Smooth muscle cell (in vitro differentiated cells): ENCODE results near the gene TIPARP. TPM values are rescaled to one million over a fixed set of nuclear protein-coding genes. Genes with fewer than 3 reads are reported as not detected.
A peak's percentile ranks its signal among the peaks of the same experiment; 100 is the strongest.

Experiments used
- DNase-seq: peaks from one replicate; lab custom pipeline; 2025; ENCODE audit not compliant: unreplicated experiment; lab: John Stamatoyannopoulos, UW
- H2AFZ ChIP-seq: fragments of 200-600 bp; sonication (generic); 2 replicates; pipeline ENCODE4 v1.6.0; 2016; ENCODE audit warnings: antibody characterized with exemption, low read depth, mild to moderate bottlenecking
- H3F3A ChIP-seq: fragments of 200-600 bp; sonication (generic); 2 replicates; pipeline ENCODE4 v1.6.0; 2017; ENCODE audit warnings: antibody characterized with exemption, low read depth
- H3K27ac ChIP-seq: fragments of 200-600 bp; sonication (generic); 2 replicates; pipeline ENCODE4 v1.5.1; 2016; ENCODE audit warnings: low read depth, mild to moderate bottlenecking
- H3K27me3 ChIP-seq: fragments of 200-600 bp; sonication (generic); 2 replicates; pipeline ENCODE4 v1.6.1; 2016; ENCODE audit warnings: low read depth, mild to moderate bottlenecking
- H3K36me3 ChIP-seq: fragments of 200-600 bp; sonication (generic); 2 replicates; pipeline ENCODE4 v1.5.1; 2016; ENCODE audit warnings: low read depth
- H3K4me1 ChIP-seq: fragments of 200-600 bp; sonication (generic); 2 replicates; pipeline ENCODE4 v1.5.1; 2016; ENCODE audit warnings: low read depth
- H3K4me2 ChIP-seq: fragments of 200-600 bp; sonication (generic); 2 replicates; pipeline ENCODE4 v1.6.0; 2016; ENCODE audit warnings: mild to moderate bottlenecking
- H3K4me3 ChIP-seq: fragments of 200-600 bp; sonication (generic); 2 replicates; pipeline ENCODE4 v1.5.1; 2016; ENCODE audit warnings: mild to moderate bottlenecking
- H3K79me2 ChIP-seq: fragments of 200-600 bp; sonication (generic); 2 replicates; pipeline ENCODE4 v1.6.0; 2016; ENCODE audit warnings: low read depth, mild to moderate bottlenecking
- H3K9ac ChIP-seq: fragments of 200-600 bp; sonication (generic); 2 replicates; pipeline ENCODE4 v1.6.0; 2016; ENCODE audit warnings: low read depth
- H3K9me3 ChIP-seq: fragments of 200-600 bp; sonication (generic); replicated peaks from 2 replicates; pipeline ENCODE4 v1.5.1; 2016; ENCODE audit warnings: low read depth
- H4K20me1 ChIP-seq: fragments of 200-600 bp; sonication (generic); 2 replicates; pipeline ENCODE4 v1.6.0; 2016; ENCODE audit warnings: low read depth
- WGBS: methylation state at CpG from one replicate; pipeline ENCODE4 v1.1.7; 2016; ENCODE audit warnings: low lambda C conversion rate; 5-methylcytosine and 5-hydroxymethylcytosine counted together
- polyA plus RNA-seq: library from polyadenylated mRNA; unstranded; fragments of >200 nt; fragmentation: Nextera tagmentation; extraction: Ambion mirVana; gene quantifications from 2 replicates; pipeline ENCODE4 v1.2.1, GENCODE V29; 2016
- total RNA-seq: library from RNA; depleted of rRNA; stranded (reverse); fragments of >200 nt; gene quantifications from 2 replicates; pipeline ENCODE4 v1.2.3, GENCODE V29; 2014
- TF ChIP-seq, protein P1 (sequence below): fragments of 200-600 bp; sonication (generic); IDR thresholded peaks from 2 replicates; pipeline ENCODE4 v1.5.1; 2017; ENCODE audit warnings: borderline replicate concordance, mild to moderate bottlenecking, antibody characterized with exemption; ENCODE audit not compliant: insufficient read depth, poor library complexity, severe bottlenecking

The TIPARP gene
- total and polyA plus RNA-seq, 2 experiments from 2014 or later: 12.5 to 65.2 TPM

DNA sequence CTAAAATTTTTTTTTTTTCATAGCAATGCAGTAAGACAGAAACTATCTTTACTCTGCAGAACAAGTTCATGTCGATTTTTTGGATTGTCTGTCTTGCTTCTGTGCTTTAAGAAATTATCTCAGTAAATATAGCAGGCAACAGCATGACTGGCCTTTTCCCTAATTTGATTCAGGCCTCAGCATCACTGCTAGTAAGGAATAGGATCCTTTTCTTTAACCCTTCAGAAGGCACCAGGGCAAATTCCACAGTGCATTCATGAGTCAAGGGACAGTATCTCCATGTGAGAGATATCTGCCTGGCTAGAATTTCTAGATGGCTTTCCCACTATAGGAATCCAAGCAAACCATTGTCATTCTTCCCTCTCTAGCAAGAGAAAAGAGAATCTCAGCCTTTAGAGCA is 71.4 kb downstream of the TIPARP start:
- Histone ChIP-seq H3K4me2 (no peak overlapping the region), H2AFZ (no peak overlapping the region), H3K9me3 (no peaks in the 10 kb centered on the region), H3K9ac (no peak overlapping the region), H3F3A (no peaks in the 10 kb centered on the region), H3K4me3 (no peak overlapping the region), H3K79me2 (no peaks in the 10 kb centered on the region), H4K20me1 (no peaks in the 10 kb centered on the region), H3K36me3 (no peaks in the 10 kb centered on the region), H3K27me3 (no peaks in the 10 kb centered on the region), H3K27ac (no peak overlapping the region), H3K4me1 (peaks cover 14% of the 10 kb centered on the region)
- DNase-seq: no peak
- WGBS: 71% methylated on average over 1 of the region's 1 CpG
- TF ChIP-seq, protein P1, sequence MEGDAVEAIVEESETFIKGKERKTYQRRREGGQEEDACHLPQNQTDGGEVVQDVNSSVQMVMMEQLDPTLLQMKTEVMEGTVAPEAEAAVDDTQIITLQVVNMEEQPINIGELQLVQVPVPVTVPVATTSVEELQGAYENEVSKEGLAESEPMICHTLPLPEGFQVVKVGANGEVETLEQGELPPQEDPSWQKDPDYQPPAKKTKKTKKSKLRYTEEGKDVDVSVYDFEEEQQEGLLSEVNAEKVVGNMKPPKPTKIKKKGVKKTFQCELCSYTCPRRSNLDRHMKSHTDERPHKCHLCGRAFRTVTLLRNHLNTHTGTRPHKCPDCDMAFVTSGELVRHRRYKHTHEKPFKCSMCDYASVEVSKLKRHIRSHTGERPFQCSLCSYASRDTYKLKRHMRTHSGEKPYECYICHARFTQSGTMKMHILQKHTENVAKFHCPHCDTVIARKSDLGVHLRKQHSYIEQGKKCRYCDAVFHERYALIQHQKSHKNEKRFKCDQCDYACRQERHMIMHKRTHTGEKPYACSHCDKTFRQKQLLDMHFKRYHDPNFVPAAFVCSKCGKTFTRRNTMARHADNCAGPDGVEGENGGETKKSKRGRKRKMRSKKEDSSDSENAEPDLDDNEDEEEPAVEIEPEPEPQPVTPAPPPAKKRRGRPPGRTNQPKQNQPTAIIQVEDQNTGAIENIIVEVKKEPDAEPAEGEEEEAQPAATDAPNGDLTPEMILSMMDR: no peak

DNA sequence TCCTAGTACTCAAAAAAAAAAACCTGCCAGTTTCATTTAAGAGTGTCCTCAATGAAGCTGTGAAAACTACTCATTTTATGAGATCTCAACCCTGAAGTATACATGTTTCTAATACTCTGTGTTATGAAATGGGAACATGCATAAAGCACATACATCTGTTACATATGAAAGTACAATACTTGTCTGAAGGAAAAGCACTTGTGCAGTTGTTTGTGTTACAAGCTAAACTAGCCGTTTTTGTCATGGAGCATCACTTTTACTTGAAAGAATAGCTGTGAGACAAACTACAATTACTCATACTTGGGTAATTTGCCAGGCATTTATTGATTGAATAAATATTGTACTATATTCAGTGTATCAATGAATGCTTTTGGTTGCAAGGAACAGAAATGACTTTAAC is 72.7 kb downstream of the TIPARP start:
- no peak overlapping the region for H3K9ac ChIP-seq
- no peak overlapping the region for H3K27ac ChIP-seq
- DNase-seq: no peak
- no peak overlapping the region for H3K4me3 ChIP-seq
- H3K79me2 ChIP-seq: no peaks in the 10 kb centered on the region
- H3K9me3 ChIP-seq: no peaks in the 10 kb centered on the region
- TF ChIP-seq, protein P1: no peak
- H4K20me1 ChIP-seq: no peaks in the 10 kb centered on the region
- H2AFZ ChIP-seq: no peak overlapping the region
- no peaks in the 10 kb centered on the region for H3K27me3 ChIP-seq
- peaks cover 25% of the 10 kb centered on the region for H3K4me1 ChIP-seq
- H3F3A ChIP-seq: peaks cover 4% of the 10 kb centered on the region
- no peaks in the 10 kb centered on the region for H3K36me3 ChIP-seq
- no peak overlapping the region for H3K4me2 ChIP-seq
- 96% methylated on average over 1 of the region's 1 CpG for WGBS

DNA sequence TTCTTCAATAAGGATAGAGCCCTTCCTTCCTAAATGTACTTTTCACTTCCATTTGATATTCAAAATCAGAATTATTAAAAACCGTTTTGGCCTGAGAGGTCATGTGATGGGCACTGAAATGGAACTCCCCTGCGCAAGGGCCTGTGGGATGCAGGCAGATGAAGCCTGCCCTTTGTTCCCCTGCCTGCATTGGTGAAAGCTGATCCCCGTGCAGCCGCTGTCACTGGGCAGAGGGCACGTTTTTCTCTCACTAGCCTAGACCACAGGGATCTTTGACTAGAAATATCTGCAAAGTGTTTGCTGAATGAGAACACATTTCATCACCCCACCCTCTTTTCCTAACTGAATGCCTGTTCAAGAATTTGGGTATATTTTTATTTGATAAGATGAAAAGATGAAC is 74.9 kb downstream of the TIPARP start:
- WGBS: 69% methylated on average over 5 of the region's 5 CpGs
- Histone ChIP-seq H4K20me1 (no peaks in the 10 kb centered on the region), H3K9ac (no peak overlapping the region), H3K4me3 (no peak overlapping the region), H3K9me3 (no peaks in the 10 kb centered on the region), H2AFZ (no peak overlapping the region), H3K27ac (no peak overlapping the region), H3K36me3 (no peaks in the 10 kb centered on the region), H3F3A (peaks cover 6% of the 10 kb centered on the region), H3K27me3 (no peaks in the 10 kb centered on the region), H3K4me2 (no peak overlapping the region), H3K4me1 (peaks cover 26% of the 10 kb centered on the region), H3K79me2 (no peaks in the 10 kb centered on the region)
- TF ChIP-seq, protein P1: no peak
- DNase-seq: no peak

DNA sequence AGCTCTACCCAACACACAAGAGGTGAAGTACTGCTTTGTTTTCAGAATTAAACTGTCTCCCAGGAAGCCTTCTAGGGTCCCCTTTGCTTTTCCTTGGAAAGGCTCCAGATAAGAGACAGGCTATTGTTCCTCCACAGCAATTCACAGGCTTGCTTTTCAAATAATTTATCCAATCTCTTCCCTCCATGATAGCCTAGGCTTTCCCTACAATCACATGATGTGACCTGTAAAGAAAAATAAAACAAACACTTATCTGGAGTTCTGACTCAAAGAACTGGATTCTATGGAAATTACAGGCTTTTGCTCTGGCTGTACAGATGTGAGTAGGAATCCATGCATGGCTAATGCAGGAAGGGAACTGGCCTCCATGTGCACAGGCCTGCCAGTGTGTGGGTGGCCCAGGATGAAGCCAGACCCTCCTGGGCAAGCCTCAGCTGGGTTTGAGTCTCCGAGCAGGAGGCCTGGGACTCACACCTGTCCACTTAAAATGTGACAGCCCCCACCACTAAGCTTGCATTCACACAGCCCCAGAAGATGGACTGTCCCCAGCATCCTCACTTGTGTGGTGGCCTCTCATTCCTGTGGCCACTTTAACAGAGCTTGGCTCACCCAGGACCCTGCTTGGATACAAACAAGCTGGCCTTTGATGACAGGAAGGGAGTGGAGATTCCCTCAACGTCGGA is 75.9 kb downstream of the TIPARP start:
- Histone ChIP-seq H2AFZ (peak overlapping the region; percentile 73), H3K9ac (peak overlapping the region; percentile 77), H3K4me1 (peaks cover 26% of the 10 kb centered on the region), H4K20me1 (no peaks in the 10 kb centered on the region), H3K9me3 (no peaks in the 10 kb centered on the region), H3K79me2 (no peaks in the 10 kb centered on the region), H3K27ac (peak overlapping the region; percentile 92), H3K4me2 (peak overlapping the region; percentile 81), H3K27me3 (no peaks in the 10 kb centered on the region), H3K4me3 (no peak overlapping the region), H3F3A (peaks cover 6% of the 10 kb centered on the region), H3K36me3 (no peaks in the 10 kb centered on the region)
- WGBS: 7% methylated on average over 3 of the region's 3 CpGs
- TF ChIP-seq, protein P1: no peak
- DNase-seq: no peak
